Measurements from ENCODE around the gene PPFIA3. TPM values are rescaled to one million over a fixed set of nuclear protein-coding genes. Genes with fewer than 3 reads are reported as not detected.

PPFIA3 gene
- total RNA-seq, 1 donor, result 3.5 TPM

DNA sequence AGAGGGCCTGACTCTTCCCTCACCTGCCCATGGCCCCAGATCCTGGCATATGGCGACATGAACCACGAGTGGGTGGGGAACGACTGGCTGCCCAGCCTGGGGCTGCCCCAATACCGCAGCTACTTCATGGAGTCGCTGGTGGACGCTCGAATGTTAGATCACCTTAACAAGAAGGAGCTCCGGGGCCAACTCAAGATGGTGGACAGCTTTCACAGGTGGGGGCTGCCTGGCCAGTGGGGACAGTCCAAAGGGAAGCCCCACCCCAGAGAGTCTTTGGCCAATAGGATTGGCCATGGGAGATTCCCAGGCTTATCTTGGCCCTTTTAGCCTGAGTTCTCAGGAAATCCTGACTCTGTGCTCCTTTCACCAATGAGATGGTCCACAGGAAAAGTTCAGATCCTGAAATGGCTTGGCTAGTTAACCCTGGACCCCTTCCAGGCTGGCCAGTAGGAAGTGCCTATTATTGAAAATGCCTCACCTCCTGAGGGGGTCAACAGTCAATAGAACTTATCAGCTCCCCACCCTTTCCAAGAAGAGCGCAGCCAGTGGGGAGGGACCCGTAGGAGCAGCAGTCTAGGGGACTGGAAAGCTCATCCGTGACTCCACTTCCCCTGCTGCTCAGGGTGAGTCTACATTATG is 28.8 kb downstream of the PPFIA3 start:
- DNase-seq (ENCODE audit: low read depth in 2 of 3, low spot score in 2 of 3), result no peak

DNA sequence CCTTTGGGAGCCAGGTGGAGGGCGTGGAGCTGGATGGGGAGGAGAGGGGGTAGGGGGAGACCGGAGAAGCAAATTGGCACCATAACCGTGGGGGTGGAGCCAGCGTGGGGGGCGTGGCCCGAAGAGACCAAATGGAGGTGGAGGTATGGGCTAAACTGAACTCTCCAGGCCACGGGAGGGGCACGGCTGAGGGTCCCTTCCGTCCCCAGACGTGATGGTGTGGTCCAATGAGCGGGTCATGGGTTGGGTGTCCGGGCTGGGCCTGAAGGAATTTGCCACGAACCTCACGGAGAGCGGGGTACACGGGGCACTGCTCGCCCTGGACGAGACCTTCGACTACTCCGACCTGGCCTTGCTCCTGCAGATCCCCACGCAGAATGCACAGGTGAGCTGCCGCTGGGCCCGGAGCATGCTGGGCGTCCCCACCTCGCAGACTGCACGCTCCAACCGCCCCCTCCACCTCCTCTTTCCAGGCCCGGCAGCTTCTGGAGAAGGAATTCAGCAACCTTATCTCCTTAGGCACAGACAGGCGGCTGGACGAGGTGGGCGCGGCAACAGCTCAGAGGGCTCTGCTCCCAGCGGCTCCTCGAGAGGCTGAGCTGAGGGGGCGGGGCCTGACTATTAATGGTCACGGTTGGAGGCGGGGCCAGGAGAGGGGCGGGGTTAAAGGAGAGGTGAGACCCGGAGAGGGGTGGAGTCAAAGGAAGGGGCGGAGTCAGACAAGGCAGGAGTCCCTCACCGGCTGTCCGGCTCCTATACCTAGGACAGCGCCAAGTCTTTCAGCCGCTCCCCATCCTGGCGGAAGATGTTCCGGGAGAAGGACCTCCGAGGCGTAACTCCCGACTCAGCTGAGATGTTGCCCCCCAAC is 29.7 kb downstream of the PPFIA3 start:
- DNase-seq (ENCODE audit: low read depth in 2 of 3, low spot score in 2 of 3), result peak; percentile 47 to 97 (median 91)

DNA sequence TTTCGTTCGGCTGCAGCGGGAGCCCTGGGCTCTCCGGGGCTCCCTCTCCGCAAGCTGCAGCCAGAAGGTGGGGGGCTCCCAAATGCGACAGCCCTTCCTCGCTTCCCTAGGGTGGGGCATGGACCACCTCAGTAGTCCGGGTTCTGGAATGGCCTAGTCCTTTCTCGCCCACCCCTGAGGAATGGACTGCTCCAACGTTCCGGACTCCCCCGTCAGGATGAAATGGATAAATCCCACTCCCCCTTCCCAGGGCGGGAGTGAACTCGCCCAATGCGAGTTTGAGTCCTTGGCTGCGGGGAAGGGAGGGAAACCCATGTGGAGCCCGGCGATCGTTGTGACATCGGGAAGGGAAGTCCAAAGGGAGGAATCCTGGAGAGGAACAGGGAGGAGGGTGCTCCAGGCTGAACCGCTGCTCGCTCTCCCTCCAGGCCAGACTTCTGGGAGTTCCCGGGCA is 30.3 kb downstream of the PPFIA3 start:
- peak in 1 of 3 donors; percentile 84 for DNase-seq (ENCODE audit: low read depth in 2 of 3, low spot score in 2 of 3)

DNA sequence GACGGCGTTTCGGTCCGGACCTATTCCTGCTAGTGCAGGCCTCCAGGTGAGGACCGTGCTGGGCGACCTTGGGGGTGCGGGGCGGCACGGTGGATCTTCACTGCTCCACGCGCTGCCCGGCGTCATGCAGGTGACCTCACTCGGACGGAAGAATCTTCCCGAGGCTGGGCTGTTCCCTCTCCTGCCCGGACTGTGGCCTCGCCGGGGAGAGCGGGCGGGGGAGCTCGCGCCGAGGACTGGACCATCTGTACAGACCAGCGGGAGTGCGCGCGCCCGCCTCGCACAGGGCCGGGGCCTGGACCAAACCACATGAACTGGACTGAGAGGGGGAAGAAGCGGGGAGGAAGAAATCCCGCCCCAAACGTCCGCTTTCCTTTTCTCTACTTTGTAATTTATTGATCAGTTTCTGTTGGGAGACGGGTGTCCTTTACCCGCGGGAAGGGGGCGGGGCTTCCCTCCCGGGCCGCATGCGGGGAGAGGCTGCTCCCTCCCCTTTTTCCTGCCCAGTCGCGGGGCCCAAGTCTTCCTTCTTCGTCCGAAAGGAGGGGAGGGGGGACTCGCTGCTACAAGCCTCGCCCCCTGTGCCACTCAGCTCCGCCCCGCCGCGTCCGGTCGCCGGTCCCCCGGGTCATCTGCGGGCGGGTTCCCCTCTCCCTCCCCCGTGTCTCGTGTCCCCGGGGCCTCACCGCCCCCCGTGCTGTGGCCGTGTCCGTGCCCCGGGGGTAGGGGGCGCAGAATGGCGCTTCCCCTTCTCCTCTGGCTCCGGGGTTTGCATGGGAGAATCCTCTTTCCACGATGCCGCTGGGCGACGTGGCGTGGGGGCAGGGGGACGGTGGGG is 31.0 kb downstream of the PPFIA3 start:
- peak in 2 of 3 donors; percentile 71 to 72 for DNase-seq (ENCODE audit: low read depth in 2 of 3, low spot score in 2 of 3)

DNA sequence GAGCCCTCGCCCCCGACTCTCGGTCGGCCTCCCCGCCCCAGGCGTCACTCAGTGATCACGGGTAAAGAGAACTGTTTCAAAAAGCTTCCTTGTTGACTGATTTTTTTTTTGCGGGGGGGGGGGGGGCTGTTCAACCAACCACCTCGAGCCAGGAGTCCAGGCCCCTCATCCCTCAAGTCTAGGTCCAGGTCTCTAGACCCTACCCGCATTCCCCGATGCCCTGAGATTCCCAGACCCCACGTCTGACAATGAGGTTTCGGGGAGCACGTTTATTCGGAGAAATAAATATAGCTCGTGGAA is 31.6 kb downstream of the PPFIA3 start:
- DNase-seq (ENCODE audit: low read depth in 2 of 3, low spot score in 2 of 3), result no peak

DNA sequence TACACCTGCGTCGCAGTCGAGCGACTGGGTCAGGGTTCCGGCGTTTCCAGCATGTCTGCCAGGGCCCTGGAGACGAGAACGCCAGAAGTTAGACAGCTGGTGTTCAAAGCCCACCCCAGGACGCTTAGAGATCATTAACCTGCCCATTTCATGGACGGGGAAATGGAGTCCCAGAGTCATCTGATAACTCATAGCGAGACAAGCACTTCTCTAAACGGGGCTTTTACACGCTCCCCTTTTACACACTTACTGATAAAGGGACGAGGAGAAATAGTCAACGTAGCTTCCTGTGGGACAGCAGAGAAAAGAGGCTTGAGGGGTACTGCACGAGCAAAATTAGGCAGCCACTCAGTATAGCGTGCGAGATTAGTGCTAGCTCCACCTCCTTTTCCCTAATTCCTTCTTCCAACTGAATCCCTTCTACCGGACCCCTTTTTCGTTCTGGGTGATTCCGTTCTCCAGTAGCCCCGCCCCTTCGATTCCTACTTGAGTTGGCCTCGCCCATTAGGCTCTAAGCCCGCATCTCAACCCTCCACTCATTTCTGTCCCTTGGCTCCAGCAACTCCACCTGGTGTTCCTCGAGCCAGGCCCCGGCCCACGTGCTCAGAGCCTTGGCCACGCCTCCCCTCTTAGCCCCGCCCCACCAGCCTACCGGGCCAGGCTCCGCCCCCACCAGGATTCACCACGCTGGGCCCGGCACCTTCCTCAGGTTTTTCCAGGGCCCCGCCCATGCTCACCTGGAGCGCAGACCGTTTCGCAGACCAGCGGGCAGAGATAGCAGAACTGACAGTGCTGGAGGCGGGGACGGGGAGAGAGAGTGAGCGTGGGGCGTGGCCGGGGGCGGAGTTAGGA is 32.1 kb downstream of the PPFIA3 start:
- peak in 2 of 3 donors; percentile 54 to 65 for DNase-seq (ENCODE audit: low read depth in 2 of 3, low spot score in 2 of 3)

DNA sequence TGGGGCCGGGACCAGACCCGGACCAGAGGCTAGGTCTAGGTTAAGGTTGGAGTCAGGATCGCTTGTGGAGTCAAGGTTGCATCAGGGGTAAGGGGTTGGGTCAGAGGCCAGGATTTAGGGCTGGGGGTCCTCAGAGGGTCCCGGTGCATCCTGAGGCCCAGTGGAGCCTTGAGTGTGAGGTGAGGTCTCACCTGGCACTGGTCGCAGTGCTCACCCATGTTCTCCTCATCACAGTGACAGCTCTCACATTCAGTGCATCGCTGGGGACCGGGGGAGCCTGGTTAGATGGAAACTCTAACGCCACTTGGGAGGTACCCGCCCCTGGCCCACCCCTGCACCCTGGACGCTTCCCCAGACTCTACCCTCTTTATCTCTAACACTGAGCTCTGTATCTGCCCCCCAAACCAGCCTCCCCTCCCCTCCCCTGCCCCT is 32.8 kb downstream of the PPFIA3 start:
- no peak for DNase-seq (ENCODE audit: low read depth in 2 of 3, low spot score in 2 of 3)

DNA sequence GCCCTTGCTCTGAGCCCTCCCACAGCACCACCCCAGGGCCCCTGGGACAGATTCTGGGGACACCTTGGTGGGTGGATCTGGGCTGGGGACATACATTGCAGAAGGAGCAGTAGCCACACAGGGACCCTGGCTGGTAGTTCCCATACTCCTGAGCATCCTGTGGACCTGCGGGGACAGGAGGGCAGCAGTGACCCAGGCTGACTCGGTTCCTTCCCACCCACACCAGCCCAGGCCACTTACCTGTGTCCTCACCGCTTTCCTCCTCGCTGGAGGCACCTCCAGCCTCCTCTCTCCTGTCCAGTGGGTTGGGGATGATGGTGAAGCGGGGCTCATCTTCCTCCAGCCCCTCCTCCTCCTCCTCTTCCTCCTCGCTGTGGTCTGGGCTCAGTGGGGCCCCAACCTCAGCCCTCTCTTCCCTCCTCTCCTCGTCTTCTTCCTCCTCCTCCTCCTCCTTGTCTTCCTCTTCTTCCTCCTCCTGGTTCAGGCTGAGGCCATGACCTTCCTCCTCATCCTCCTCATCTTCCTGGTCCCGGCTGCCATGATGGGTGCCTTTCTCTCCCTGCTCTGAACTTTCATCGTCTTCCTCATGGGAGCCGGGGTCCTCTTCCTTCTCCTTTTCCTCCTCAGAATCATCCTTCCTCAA is 33.9 kb downstream of the PPFIA3 start:
- DNase-seq (ENCODE audit: low read depth in 2 of 3, low spot score in 2 of 3), result no peak

DNA sequence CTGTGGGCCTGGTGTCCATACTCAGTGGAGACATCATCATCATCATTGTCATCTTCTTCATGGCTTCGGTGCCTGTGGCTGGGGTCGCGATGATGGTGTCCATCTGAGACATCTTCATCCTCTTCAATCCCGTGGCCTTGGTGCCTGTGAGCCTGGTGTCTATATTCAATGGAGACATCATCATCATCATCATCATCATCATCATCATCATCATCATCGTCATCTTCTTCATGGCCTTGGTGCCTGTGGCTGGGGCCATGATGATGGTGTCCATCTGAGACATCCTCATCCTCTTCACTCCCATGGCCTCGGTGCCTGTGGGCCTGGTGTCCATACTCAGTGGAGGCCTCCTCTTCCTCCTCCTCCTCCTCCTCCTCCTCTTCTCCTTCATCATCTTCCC is 34.9 kb downstream of the PPFIA3 start:
- no peak for DNase-seq (ENCODE audit: low read depth in 2 of 3, low spot score in 2 of 3)

DNA sequence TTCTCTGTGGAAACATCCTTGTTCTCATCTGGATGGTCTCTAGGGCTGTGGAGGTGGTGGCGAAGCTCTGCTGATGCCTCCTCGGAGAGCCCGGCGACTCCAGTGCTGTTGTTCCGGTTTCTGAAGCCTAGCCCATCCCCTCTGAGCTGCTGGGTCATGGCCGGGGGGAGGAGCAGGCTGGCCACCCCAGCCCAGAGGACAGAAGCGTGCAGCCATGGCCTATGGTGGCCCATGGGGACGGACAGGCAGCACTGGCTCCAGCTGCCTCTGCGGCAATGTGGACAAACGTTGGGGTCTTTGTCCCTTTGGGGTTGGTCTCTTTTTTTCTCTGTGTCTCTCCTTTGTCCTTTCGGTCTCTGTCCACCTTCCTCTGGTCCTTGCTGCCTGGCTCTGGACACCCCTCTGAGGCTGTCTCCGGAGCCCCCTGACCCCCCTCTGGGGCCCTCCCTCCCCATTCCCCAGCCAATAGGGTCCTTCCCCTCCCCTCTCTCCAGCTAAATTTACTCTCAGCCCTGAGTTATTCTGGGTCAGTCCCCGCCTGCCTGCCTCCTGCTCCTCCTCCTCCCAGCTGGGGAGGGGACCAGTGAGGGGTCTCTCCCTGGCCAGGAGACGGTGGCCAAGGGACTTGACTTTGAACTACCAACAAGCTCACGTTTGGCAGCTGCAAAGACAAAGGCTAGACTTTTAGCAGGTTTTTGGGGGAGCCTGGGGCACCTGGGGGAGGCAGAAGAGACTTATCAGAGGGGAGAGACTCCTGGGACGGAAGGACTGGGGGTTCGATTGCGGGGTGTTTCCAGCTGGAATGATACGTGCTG is 35.9 kb downstream of the PPFIA3 start, which contains the start of gene HRC:
HRC (minus strand) TSS at position 392 of the 815 bp plus-strand sequence; CDS start at position 233, 159 bp downstream.
- DNase-seq (ENCODE audit: low read depth in 2 of 3, low spot score in 2 of 3), result no peak

DNA sequence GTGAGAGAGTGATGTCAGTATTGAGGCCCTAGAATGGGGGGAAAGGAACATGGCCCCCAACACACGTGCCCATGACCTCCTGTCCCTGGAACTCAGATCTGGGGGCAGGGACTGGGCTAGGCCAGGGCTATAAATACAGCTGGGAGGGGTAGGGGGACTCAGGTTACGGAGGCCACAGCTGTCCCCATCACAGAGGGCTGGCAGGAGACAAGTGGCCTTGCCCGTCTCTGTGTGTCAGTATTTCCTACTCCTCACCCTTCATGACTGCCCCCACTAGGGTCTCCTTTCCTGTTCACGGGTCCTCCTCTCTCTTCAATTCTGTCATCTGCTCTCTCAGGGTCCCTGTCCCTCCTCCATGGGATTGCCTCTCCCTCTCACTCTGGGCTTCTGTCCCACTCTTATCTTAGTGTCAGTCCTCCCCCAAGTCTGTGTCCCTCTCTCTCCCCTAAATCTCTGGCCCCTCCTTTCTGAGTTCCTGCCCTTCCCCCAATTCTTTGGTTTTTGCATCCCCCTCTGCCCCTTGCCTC is 36.5 kb downstream of the PPFIA3 start:
- no peak for DNase-seq (ENCODE audit: low read depth in 2 of 3, low spot score in 2 of 3)

DNA sequence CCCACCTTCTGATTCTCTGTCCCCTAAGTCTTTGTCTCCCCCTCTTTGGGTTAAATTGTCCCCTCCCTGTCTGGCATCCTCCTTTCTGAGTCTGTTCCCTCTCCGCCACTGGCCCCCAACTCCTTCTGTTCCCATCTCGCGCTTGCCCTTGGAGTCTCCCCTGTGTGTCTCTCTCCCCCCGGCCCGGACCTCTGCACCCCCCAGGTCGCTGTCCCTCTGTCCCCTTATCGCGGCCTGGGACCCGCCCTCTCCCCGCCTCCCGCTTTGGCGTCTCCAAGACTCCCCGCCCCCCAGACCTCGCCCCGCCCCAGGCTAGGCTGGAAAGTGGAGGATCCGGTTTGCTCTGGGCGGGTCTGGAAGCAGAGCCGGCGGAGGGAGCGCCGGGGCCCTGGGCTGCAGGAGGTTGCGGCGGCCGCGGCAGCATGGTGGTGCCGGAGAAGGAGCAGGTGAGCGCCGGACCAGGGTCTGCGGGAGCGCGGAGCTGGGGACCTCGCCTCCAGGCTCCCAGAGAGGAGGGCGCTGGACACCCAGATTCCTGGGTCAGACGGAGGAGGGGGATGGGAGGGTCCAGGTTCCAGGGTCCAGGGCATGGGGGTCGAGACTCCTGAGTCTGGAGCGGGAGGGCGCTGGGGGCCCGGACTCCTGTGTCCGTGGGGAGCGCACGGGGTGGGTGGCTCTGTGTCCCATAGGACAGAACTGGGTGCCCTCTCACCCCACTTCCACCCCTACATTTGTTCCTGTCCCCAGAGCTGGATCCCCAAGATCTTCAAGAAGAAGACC is 38.3 kb downstream of the PPFIA3 start, which contains the start of gene TRPM4:
TRPM4 (plus strand) TSS at position 348 of the 780 bp plus-strand sequence; CDS start at position 423, 75 bp downstream.
- peak in 1 of 3 donors; percentile 65 for DNase-seq (ENCODE audit: low read depth in 2 of 3, low spot score in 2 of 3)

DNA sequence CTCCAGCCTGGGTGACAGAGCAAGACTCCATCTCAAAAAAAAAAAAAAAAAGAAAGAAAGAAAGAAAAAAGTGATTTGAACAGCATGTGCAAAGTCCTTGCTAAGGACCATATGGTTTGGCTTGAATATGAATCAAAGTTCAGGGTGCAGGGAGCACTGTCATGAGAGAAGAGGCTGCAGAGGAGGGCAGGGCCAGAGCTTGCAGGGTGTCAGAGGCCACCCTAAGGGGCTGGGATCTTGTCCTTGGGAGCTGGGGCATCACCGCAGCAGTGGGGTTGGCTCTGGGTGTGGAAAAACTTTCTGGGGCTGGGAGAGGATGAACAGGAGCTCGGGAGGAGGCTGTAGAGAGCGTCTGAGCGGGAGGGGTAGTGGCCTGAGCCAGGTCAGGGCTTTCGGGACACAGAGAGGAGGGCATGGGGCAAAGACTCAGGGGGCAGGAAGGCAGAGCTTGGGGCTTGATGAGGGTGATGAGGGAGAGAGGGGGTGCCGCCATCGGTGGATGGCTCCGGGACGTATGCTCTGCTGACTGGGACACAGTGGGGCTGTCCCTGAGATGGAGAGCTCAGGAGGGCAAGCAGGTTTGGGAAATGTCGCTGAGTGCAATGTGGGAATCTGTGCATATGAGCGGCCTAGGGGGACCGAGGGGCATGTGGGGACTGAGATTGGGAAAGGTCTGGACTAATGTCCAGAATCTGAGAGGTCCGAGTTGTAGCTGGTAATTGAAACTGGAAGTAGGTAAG is 41.3 kb downstream of the PPFIA3 start:
- no peak for DNase-seq (ENCODE audit: low read depth in 2 of 3, low spot score in 2 of 3)

DNA sequence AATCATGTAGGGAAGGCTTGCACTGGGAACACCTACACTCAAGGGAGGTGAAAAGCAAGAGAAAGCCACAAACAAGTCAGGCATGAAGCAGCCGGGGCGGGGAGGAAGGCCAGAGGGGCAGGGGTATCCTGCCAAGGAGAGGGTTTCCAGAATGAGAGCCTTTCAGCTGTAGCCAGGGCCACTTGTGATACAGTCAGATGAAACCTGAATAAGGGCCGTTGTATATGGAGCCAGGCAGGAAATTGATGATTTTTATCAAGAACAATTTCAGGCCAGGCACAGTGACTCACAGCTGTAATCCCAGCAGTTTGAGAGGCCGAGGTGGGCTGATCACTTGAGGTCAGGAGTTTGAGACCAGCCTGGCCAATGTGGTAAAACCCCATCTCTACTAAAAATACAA is 42.6 kb downstream of the PPFIA3 start:
- DNase-seq (ENCODE audit: low read depth in 2 of 3, low spot score in 2 of 3), result no peak

DNA sequence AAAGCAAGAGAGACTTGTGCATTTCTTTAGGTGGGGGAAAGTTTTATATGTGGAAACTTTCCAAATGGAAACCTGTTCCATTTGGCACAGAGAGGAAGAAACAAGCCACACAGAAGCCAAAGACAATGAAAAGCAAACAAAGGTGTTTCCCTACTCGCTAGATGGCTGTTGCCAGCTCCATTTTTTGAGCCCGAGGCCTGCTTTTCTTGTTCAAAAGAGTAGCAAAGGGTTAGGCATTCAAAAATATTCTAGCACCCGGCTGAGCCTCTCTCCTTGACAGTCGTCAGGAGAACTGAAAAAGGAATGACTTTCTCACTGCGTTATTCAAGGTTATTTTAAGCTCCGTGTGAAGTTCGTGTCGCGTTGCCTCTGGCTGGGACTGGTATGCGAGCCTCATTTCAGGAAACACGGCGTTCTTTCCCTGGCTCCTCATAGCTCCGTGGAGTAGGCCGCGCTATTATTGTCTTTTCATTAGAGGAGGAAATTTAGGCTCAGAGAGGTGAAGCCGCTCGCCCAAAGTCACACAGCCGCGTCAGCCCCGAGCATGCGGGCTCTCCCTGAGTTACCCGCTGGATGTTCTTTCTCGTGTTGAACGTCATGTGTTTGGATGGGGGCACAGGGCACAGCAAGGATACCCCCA is 45.9 kb downstream of the PPFIA3 start:
- no peak for DNase-seq (ENCODE audit: low read depth in 2 of 3, low spot score in 2 of 3)

DNA sequence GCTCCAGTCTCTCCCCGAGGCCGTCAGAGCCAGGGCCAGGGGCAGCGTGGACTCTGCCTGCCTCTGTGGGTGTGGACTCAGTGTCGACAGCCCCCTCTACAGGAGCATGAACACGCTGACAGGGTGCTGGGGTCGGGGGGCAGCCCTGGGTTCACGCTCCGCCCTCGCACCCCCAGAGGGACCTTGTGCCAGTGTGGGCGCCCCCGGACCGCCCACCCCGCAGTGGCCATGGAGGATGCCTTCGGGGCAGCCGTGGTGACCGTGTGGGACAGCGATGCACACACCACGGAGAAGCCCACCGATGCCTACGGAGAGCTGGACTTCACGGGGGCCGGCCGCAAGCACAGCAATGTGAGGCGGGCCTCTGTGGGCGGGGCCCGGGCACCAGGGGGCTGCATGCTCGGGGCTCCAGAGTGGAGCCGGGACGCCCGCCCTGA is 46.5 kb downstream of the PPFIA3 start:
- no peak for DNase-seq (ENCODE audit: low read depth in 2 of 3, low spot score in 2 of 3)
